HG03571 (cell line): Measurements from ENCODE around the gene CCNB2.

Source experiments
- ATAC-seq: cut with Tn5 transposase; IDR thresholded peaks from one replicate; pipeline ENCODE4 v1.9.1; 2021; ENCODE audit not compliant: unreplicated experiment

Gene CCNB2

GRCh38 chr15:59165726-59166125, 60.8 kb downstream of the CCNB2 start:
- ATAC-seq, result no peak

- ATAC-seq, result no peak
Observed at GRCh38 chr15:59166166-59166565, 61.2 kb downstream of the CCNB2 start.

GRCh38 chr15:59166601-59167265, 61.8 kb downstream of the CCNB2 start:
- no peak for ATAC-seq

GRCh38 chr15:59168536-59168935, 63.6 kb downstream of the CCNB2 start:
- no peak for ATAC-seq

GRCh38 chr15:59169251-59169708, 64.3 kb downstream of the CCNB2 start:
- no peak for ATAC-seq

GRCh38 chr15:59170295-59171066, 65.5 kb downstream of the CCNB2 start:
- ATAC-seq, result no peak

- no peak for ATAC-seq
Observed at GRCh38 chr15:59171067-59171397, 66.1 kb downstream of the CCNB2 start.

- ATAC-seq, result no peak
Observed at GRCh38 chr15:59172289-59172901, 67.4 kb downstream of the CCNB2 start.

- no peak for ATAC-seq
Observed at GRCh38 chr15:59173194-59173593, 68.2 kb downstream of the CCNB2 start.

- ATAC-seq, result no peak
Observed at GRCh38 chr15:59174151-59174834, 69.3 kb downstream of the CCNB2 start.
